ENCODE results near the gene TCTN2.

DNA sequence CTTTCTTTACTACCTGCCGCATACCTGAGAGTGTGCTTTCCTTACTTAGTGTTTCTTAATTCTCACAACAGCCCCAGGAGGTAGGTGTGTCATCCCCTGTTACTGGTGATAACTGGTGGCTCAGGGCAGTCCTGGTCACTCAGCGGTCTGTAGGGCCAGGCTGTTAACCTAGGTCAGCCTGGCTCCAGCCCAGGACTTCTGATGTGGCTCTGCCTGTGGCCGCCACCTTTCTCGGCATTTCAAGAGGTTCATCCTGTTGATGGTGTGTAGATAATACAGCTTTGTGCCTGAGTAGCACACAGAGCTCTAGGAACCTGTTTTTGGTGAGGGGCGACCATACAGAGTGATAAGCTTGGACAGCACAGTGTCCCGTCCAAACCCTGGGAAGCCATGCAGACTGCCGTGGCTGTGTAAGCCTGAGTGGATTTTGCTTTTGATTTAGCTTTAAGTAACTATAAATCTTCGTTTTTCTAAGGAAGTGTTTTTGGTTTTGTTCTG is 79.3 kb downstream of the TCTN2 start:
- TF ChIP-seq, protein P1, sequence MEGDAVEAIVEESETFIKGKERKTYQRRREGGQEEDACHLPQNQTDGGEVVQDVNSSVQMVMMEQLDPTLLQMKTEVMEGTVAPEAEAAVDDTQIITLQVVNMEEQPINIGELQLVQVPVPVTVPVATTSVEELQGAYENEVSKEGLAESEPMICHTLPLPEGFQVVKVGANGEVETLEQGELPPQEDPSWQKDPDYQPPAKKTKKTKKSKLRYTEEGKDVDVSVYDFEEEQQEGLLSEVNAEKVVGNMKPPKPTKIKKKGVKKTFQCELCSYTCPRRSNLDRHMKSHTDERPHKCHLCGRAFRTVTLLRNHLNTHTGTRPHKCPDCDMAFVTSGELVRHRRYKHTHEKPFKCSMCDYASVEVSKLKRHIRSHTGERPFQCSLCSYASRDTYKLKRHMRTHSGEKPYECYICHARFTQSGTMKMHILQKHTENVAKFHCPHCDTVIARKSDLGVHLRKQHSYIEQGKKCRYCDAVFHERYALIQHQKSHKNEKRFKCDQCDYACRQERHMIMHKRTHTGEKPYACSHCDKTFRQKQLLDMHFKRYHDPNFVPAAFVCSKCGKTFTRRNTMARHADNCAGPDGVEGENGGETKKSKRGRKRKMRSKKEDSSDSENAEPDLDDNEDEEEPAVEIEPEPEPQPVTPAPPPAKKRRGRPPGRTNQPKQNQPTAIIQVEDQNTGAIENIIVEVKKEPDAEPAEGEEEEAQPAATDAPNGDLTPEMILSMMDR (conservative IDR thresholded peaks at IDR 0.05; ENCODE audit: low read length) = no peak
- no peak for TF ChIP-seq EZH2phosphoT487 (IDR thresholded peaks at IDR 0.05; ENCODE audit: borderline replicate concordance, low read depth, low read length)
